ENCODE measurements around the gene PSPC1.

Gene PSPC1

DNA sequence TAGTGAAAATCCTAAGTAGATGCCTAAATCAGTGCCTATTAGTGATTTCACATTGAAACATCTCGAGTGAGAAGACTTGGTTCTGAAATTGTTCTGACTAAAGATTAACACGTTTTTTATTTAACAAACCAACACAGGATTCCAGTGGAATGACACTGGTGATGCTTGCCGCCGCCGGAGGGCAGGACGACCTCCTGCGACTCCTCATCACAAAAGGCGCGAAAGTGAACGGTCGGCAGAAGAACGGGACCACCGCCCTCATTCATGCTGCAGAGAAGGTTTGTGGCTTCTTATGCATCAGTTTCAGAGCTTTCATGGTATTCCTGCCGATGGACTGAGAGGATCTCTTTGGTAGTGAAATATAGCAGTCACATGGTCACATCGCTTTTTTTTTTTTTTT lies 121.2 kb downstream of the PSPC1 start:
- no peak for DNase-seq (ENCODE audit: low read depth in 2 of 2)
- no peak overlapping the region for H3K4me3 ChIP-seq (replicated peaks in 1 of 2; ENCODE audit: low read depth in 2 of 2, low read length in 2 of 2)
- no peak for TF ChIP-seq CTCF (IDR thresholded peaks at IDR 0.05; ENCODE audit: low read depth, low read length)

DNA sequence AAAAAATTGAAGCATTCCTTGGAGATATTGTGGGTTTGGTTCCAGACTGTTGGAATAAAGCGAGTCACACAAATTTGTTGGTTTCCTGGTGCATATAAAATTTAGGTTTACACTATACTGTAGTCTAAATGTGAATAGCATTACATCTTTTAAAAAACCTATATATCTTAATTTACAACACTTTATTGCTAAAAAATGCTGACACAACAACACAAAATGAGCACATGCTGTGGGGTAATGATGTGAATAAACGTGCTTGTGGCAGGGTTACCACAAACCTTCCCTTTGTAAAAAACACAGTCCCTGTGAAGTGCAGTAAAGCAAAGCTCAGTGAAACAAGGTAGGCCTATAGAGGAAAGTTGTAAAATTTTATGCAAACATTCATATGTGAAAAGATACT lies 121.6 kb downstream of the PSPC1 start:
- no peak for TF ChIP-seq CTCF (IDR thresholded peaks at IDR 0.05; ENCODE audit: low read depth, low read length)
- no peak overlapping the region for H3K4me3 ChIP-seq (replicated peaks in 1 of 2; ENCODE audit: low read depth in 2 of 2, low read length in 2 of 2)
- no peak for DNase-seq (ENCODE audit: low read depth in 2 of 2)

DNA sequence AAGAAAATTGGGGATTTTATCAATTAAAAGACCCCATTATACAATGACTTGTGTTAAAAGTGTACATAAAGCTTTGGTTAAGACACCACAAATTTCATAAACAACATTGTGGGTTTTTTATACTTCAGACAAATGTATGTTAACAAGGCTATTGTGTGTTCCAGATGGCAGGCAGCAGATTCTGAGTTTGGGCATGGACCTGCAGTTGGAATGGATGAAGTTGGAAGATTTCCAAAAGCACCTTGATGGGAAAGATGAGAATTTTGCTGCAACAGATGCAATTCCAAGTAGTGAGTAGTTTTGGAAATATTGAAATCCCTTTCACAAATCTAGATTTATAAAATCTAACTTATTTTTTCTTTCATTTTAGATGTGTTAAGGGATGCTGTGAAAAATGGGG lies 123.9 kb downstream of the PSPC1 start:
- no peak overlapping the region for H3K4me3 ChIP-seq (replicated peaks in 1 of 2; ENCODE audit: low read depth in 2 of 2, low read length in 2 of 2)
- no peak for DNase-seq (ENCODE audit: low read depth in 2 of 2)
- no peak for TF ChIP-seq CTCF (IDR thresholded peaks at IDR 0.05; ENCODE audit: low read depth, low read length)

DNA sequence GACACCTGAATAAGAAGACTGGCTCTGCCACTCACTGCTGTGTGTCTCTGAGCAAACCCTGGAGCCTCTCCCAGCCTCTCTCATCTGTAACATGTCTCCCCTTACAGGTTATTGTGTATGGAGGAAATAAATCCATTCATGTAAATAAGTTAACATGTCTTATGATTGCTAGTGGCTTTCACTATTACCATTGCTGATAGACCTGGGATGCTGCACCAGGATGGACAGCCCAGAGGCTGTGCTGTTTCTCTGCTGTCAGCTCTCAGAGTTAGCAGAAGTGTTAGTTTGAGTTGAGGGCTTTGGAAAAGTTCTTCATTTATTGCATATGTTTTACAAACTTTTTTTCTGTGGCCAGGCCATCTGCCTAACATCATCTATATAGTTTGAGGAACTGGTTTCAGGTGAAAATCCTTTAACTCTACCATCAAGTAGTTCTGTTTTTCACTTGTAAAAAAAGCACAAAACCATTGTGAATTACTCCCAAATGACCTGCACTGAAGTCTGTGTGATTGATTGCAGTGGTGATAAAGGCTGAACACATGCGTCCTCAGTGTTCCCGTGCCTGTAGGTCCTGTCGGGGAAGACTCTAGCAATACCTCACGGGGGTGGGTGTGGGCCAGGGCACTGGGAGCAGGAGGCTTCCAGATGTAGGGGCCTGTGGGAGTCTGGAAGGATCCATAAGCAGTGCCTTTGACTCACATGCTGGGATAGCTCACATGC lies 124.7 kb downstream of the PSPC1 start:
- DNase-seq (ENCODE audit: low read depth in 2 of 2), result no peak
- H3K4me3 ChIP-seq (replicated peaks in 1 of 2; ENCODE audit: low read depth in 2 of 2, low read length in 2 of 2), result no peak overlapping the region
- TF ChIP-seq CTCF (IDR thresholded peaks at IDR 0.05; ENCODE audit: low read depth, low read length), result no peak
